GM18861 (cell line): Measurements from ENCODE around the gene MRPL36.

Experiments
- ATAC-seq: cut with Tn5 transposase; IDR thresholded peaks from one replicate; pipeline ENCODE4 v1.9.1; 2021; ENCODE audit not compliant: unreplicated experiment

MRPL36 gene

GRCh38 chr5:1782385-1783215 is 17.0 kb downstream of the MRPL36 start:
- peak; percentile 25 for ATAC-seq

- ATAC-seq, result no peak
These were observed 17.8 kb downstream of the MRPL36 start for GRCh38 chr5:1781726-1782384.

- no peak for ATAC-seq
These were observed 18.5 kb downstream of the MRPL36 start for GRCh38 chr5:1781107-1781506.

GRCh38 chr5:1780614-1780930 is 19.1 kb downstream of the MRPL36 start:
- no peak for ATAC-seq

GRCh38 chr5:1779782-1780613 is 19.6 kb downstream of the MRPL36 start:
- no peak for ATAC-seq

GRCh38 chr5:1779021-1779680 is 20.5 kb downstream of the MRPL36 start:
- no peak for ATAC-seq

- no peak for ATAC-seq
These were observed 21.3 kb downstream of the MRPL36 start for GRCh38 chr5:1778138-1779020.

GRCh38 chr5:1777281-1778137 is 22.1 kb downstream of the MRPL36 start:
- ATAC-seq, result no peak

- no peak for ATAC-seq
These were observed 22.8 kb downstream of the MRPL36 start for GRCh38 chr5:1776831-1777230.

- peak; percentile 70 for ATAC-seq
These were observed 27.0 kb downstream of the MRPL36 start for GRCh38 chr5:1772634-1773033.

GRCh38 chr5:1771149-1772065 is 28.2 kb downstream of the MRPL36 start:
- ATAC-seq, result no peak

GRCh38 chr5:1770443-1770802 is 29.2 kb downstream of the MRPL36 start:
- no peak for ATAC-seq

- no peak for ATAC-seq
These were observed 29.7 kb downstream of the MRPL36 start for GRCh38 chr5:1769752-1770442.

GRCh38 chr5:1769017-1769640 is 30.5 kb downstream of the MRPL36 start:
- no peak for ATAC-seq

- ATAC-seq, result no peak
These were observed 31.2 kb downstream of the MRPL36 start for GRCh38 chr5:1768283-1769000.

GRCh38 chr5:1767524-1768282 is 31.9 kb downstream of the MRPL36 start:
- no peak for ATAC-seq
